Glutamatergic neuron (in vitro differentiated cells): ENCODE results near the gene ARX. TPM values are rescaled to one million over a fixed set of nuclear protein-coding genes. Genes with fewer than 3 reads are reported as not detected.
A peak's percentile ranks its signal among the peaks of the same experiment; 100 is the strongest.

Experiments used
- DNase-seq: peaks from one replicate; pipeline ENCODE4 v3.0.0; 2022
- H3K27ac Mint-ChIP-seq: one replicate; pipeline ENCODE4 v1.8.0; 2020; ENCODE audit warnings: mild to moderate bottlenecking, mixed read lengths, inconsistent platforms; ENCODE audit not compliant: unreplicated experiment
- H3K27me3 Mint-ChIP-seq: one replicate; pipeline ENCODE4 v1.8.0; 2020; ENCODE audit warnings: mild to moderate bottlenecking, moderate library complexity, mixed read lengths, inconsistent platforms; ENCODE audit not compliant: unreplicated experiment
- H3K36me3 Mint-ChIP-seq: one replicate; pipeline ENCODE4 v1.8.0; 2020; ENCODE audit warnings: mild to moderate bottlenecking, mixed read lengths, inconsistent platforms; ENCODE audit not compliant: unreplicated experiment
- H3K4me1 Mint-ChIP-seq: one replicate; pipeline ENCODE4 v1.8.0; 2020; ENCODE audit warnings: mild to moderate bottlenecking, low read depth, mixed read lengths, inconsistent platforms; ENCODE audit not compliant: unreplicated experiment
- H3K4me3 Mint-ChIP-seq: one replicate; pipeline ENCODE4 v1.8.0; 2020; ENCODE audit warnings: mild to moderate bottlenecking, mixed read lengths, inconsistent platforms; ENCODE audit not compliant: unreplicated experiment
- H3K9me3 Mint-ChIP-seq: one replicate; pipeline ENCODE4 v1.8.0; 2020; ENCODE audit warnings: mild to moderate bottlenecking, moderate library complexity, mixed read lengths, inconsistent platforms; ENCODE audit not compliant: unreplicated experiment
- CTCF ChIP-seq: fragments of 200-600 bp; sonication (generic); IDR thresholded peaks from one replicate; pipeline ENCODE4 v1.5.0; 2021; ENCODE audit not compliant: partially characterized antibody, unreplicated experiment
- total RNA-seq: library from RNA; stranded (reverse); fragmentation: NEBNext Ultra II Directional; extraction: Animal tissue kit (Norgen Biotek cat#: 25700); gene quantifications from one replicate; pipeline ENCODE4 v1.2.1, GENCODE V29; 2021; ENCODE audit not compliant: unreplicated experiment

ARX gene
- total RNA-seq, 1 donor from 2014 or later: 0.98 TPM

GRCh38 chrX:25005034-25005381 is 10.8 kb downstream of the ARX start:
- Mint-ChIP-seq H3K4me3 (no peak overlapping the region), H3K27me3 (peaks cover 21% of the 10 kb centered on the region), H3K36me3 (no peaks in the 10 kb centered on the region), H3K27ac (no peak overlapping the region), H3K9me3 (peaks cover 8% of the 10 kb centered on the region), H3K4me1 (peaks cover 6% of the 10 kb centered on the region)
- no peak for DNase-seq
- no peak for TF ChIP-seq CTCF

GRCh38 chrX:25004485-25005032 is 11.2 kb downstream of the ARX start:
- Mint-ChIP-seq H3K36me3 (no peaks in the 10 kb centered on the region), H3K27me3 (peaks cover 21% of the 10 kb centered on the region), H3K27ac (no peak overlapping the region), H3K4me1 (peaks cover 6% of the 10 kb centered on the region), H3K4me3 (no peak overlapping the region), H3K9me3 (peaks cover 8% of the 10 kb centered on the region)
- DNase-seq: peak; percentile 12
- no peak for TF ChIP-seq CTCF

- Mint-ChIP-seq H3K4me3 (peak overlapping the region; percentile 64), H3K27ac (no peak overlapping the region)
These were observed 11.7 kb downstream of the ARX start for GRCh38 chrX:25004040-25004439.

GRCh38 chrX:25003066-25003849 is 12.5 kb downstream of the ARX start:
- no peak overlapping the region for H3K27ac Mint-ChIP-seq
- peaks cover 23% of the 10 kb centered on the region for H3K27me3 Mint-ChIP-seq
- peaks cover 8% of the 10 kb centered on the region for H3K9me3 Mint-ChIP-seq
- TF ChIP-seq CTCF: no peak
- no peaks in the 10 kb centered on the region for H3K36me3 Mint-ChIP-seq
- H3K4me3 Mint-ChIP-seq: peak overlapping the region; percentile 80
- DNase-seq: no peak
- peaks cover 6% of the 10 kb centered on the region for H3K4me1 Mint-ChIP-seq

More at GRCh38 chrX:25004040-25004439, 11.7 kb downstream of the ARX start:
- H3K27me3 Mint-ChIP-seq: peaks cover 22% of the 10 kb centered on the region
- peaks cover 8% of the 10 kb centered on the region for H3K9me3 Mint-ChIP-seq
- no peak for TF ChIP-seq CTCF
- H3K4me1 Mint-ChIP-seq: peaks cover 6% of the 10 kb centered on the region
- DNase-seq: no peak
- H3K36me3 Mint-ChIP-seq: no peaks in the 10 kb centered on the region

DNA sequence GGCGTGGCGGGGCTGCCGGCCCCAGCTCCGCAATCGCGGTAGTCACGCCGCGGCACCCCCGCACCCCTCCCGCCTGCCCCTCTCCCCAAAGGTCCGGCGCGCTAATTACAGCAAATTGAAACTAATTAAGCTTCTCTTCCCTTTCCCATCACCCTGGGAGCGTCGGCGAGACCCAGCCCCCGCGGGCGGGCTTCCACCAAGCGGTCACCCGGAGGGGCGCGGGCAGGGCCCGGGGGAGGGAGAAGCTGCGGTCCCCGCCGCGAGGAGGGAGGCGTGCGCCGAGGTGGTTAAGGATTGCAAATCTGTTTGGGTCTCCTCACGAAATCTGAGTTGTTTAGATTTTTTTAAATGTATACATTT is 13.1 kb downstream of the ARX start:
- Mint-ChIP-seq H3K4me1 (peaks cover 6% of the 10 kb centered on the region), H3K36me3 (no peaks in the 10 kb centered on the region), H3K9me3 (peaks cover 8% of the 10 kb centered on the region), H3K27me3 (peaks cover 23% of the 10 kb centered on the region), H3K4me3 (peak overlapping the region; percentile 80), H3K27ac (no peak overlapping the region)
- peak; percentile 16 for DNase-seq
- no peak for TF ChIP-seq CTCF
